Glutamatergic neuron (in vitro differentiated cells): Measurements from ENCODE around the gene MOB3B. TPM values are rescaled to one million over a fixed set of nuclear protein-coding genes. Genes with fewer than 3 reads are reported as not detected.

Source experiments
- DNase-seq: peaks from one replicate; pipeline ENCODE4 v3.0.0; 2022
- H3K27ac Mint-ChIP-seq: one replicate; pipeline ENCODE4 v1.8.0; 2020; ENCODE audit warnings: mild to moderate bottlenecking, mixed read lengths, inconsistent platforms; ENCODE audit not compliant: unreplicated experiment
- H3K27me3 Mint-ChIP-seq: one replicate; pipeline ENCODE4 v1.8.0; 2020; ENCODE audit warnings: mild to moderate bottlenecking, moderate library complexity, mixed read lengths, inconsistent platforms; ENCODE audit not compliant: unreplicated experiment
- H3K36me3 Mint-ChIP-seq: one replicate; pipeline ENCODE4 v1.8.0; 2020; ENCODE audit warnings: mild to moderate bottlenecking, mixed read lengths, inconsistent platforms; ENCODE audit not compliant: unreplicated experiment
- H3K4me1 Mint-ChIP-seq: one replicate; pipeline ENCODE4 v1.8.0; 2020; ENCODE audit warnings: mild to moderate bottlenecking, low read depth, mixed read lengths, inconsistent platforms; ENCODE audit not compliant: unreplicated experiment
- H3K4me3 Mint-ChIP-seq: one replicate; pipeline ENCODE4 v1.8.0; 2020; ENCODE audit warnings: mild to moderate bottlenecking, mixed read lengths, inconsistent platforms; ENCODE audit not compliant: unreplicated experiment
- H3K9me3 Mint-ChIP-seq: one replicate; pipeline ENCODE4 v1.8.0; 2020; ENCODE audit warnings: mild to moderate bottlenecking, moderate library complexity, mixed read lengths, inconsistent platforms; ENCODE audit not compliant: unreplicated experiment
- total RNA-seq: library from RNA; stranded (reverse); fragmentation: NEBNext Ultra II Directional; extraction: Animal tissue kit (Norgen Biotek cat#: 25700); gene quantifications from one replicate; pipeline ENCODE4 v1.2.1, GENCODE V29; 2021; ENCODE audit not compliant: unreplicated experiment
- TF ChIP-seq, protein P1 (sequence below): fragments of 200-600 bp; sonication (generic); IDR thresholded peaks from one replicate; pipeline ENCODE4 v1.5.0; 2021; ENCODE audit not compliant: partially characterized antibody, unreplicated experiment

Gene MOB3B
- total RNA-seq, 1 donor from 2014 or later: 1.8 TPM

DNA sequence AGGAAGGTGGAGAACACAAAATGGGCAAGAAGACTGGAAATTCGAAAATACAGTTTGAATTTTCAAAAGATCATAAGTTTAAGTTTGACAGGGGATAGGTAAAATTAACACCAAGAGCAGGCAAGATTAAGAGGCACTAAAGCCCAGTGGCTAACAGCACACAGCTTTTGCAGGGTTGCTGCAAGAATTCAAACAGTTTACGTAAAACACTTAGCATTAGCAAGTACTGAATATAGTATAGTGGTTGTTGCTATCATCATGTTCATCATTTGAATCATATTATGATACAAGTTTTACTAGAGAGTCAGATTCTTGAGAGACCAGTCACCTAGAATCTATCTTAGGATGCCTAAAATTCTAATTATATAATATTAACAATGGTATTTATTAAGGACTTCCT lies 66.8 kb downstream of the MOB3B start:
- no peak overlapping the region for H3K27ac Mint-ChIP-seq
- TF ChIP-seq, protein P1, sequence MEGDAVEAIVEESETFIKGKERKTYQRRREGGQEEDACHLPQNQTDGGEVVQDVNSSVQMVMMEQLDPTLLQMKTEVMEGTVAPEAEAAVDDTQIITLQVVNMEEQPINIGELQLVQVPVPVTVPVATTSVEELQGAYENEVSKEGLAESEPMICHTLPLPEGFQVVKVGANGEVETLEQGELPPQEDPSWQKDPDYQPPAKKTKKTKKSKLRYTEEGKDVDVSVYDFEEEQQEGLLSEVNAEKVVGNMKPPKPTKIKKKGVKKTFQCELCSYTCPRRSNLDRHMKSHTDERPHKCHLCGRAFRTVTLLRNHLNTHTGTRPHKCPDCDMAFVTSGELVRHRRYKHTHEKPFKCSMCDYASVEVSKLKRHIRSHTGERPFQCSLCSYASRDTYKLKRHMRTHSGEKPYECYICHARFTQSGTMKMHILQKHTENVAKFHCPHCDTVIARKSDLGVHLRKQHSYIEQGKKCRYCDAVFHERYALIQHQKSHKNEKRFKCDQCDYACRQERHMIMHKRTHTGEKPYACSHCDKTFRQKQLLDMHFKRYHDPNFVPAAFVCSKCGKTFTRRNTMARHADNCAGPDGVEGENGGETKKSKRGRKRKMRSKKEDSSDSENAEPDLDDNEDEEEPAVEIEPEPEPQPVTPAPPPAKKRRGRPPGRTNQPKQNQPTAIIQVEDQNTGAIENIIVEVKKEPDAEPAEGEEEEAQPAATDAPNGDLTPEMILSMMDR: no peak
- H3K36me3 Mint-ChIP-seq: no peaks in the 10 kb centered on the region
- no peak for DNase-seq
- no peaks in the 10 kb centered on the region for H3K9me3 Mint-ChIP-seq
- H3K4me3 Mint-ChIP-seq: no peak overlapping the region
- H3K4me1 Mint-ChIP-seq: no peaks in the 10 kb centered on the region
- no peaks in the 10 kb centered on the region for H3K27me3 Mint-ChIP-seq

DNA sequence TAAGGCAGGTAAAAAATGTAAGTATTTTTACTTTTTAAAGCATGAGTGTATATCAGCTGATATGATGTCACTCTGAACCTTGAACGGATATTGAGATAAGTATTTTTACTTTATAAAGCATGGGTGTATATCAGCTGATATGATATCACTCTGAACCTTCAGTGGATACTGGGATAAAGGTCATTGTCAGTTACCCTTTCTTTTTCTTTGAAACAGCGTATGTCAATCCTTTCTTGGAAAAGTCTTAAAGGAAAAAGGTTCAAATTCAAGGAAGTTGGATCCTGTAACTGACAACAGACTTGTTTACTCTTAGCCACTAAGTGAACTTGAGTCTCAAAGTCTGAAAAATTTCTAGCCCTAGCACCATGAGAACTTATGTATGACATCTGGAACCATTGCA lies 67.2 kb downstream of the MOB3B start:
- H3K4me3 Mint-ChIP-seq: no peak overlapping the region
- no peak for DNase-seq
- H3K36me3 Mint-ChIP-seq: no peaks in the 10 kb centered on the region
- no peak overlapping the region for H3K27ac Mint-ChIP-seq
- TF ChIP-seq, protein P1: no peak
- no peaks in the 10 kb centered on the region for H3K27me3 Mint-ChIP-seq
- no peaks in the 10 kb centered on the region for H3K9me3 Mint-ChIP-seq
- H3K4me1 Mint-ChIP-seq: no peaks in the 10 kb centered on the region

DNA sequence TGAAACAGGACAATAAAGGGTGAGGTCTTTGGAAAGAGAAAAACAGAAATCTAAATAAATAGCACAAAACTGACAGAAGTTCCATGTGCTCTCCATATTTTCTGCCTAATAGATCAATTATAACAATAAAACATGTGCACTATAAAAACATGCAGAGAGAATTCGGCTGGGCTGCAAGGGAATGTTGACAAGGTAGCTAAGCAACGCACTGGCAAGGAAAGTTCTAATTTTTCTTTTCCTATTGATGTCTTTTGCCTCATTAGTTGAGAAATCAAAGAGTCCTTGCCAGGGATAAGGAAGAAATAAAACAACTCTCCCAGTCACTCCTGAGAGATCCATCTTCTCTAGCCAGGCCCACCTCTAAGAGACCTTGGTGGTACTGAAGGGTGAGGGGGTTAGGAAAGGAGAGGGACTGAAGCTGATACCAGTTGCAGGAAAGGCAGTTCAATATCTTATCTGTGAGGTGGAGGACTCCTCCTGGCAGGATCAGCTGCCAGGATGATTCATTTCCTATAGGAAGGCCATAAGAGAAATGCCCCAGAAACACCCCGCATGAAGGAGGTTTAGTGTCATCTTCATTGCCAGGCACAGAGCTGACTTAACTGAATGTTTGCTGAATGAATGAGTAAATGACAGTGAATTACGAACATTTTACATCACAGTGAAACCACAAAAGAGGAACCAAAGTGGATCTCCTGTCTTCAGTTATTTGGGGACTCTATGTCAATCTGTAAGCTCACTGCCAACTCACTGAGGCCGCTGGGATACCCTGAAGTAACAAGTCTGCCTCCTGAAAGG lies 69.2 kb downstream of the MOB3B start:
- Mint-ChIP-seq H3K4me1 (no peaks in the 10 kb centered on the region), H3K9me3 (peaks cover 4% of the 10 kb centered on the region), H3K36me3 (peaks cover 4% of the 10 kb centered on the region), H3K27ac (no peak overlapping the region), H3K4me3 (no peak overlapping the region), H3K27me3 (no peaks in the 10 kb centered on the region)
- no peak for DNase-seq
- TF ChIP-seq, protein P1: no peak

DNA sequence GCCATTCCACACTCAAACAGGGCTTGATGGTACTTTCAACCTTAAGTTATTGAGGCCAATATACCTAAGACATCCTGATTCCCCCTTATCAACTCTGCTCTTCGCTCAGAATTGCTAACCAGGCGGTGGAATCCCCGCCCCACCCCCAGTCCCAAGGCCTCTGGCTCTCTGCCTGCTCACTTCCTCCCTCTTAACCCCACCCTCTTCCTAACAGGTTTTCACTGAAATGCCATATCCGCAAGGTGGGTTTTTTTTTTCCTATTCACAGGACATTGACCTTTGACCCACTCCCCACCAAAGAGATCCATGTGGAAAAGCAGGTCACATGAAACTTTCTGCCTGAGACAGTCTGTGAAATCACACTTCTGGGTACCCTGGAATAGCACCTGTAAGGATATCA lies 72.2 kb downstream of the MOB3B start:
- H3K27ac Mint-ChIP-seq: no peak overlapping the region
- no peak overlapping the region for H3K4me3 Mint-ChIP-seq
- DNase-seq: no peak

More for the DNA sequence above, 72.2 kb downstream of the MOB3B start:
- H3K27me3 Mint-ChIP-seq: peaks cover 2% of the 10 kb centered on the region
- H3K9me3 Mint-ChIP-seq: peaks cover 4% of the 10 kb centered on the region
- no peaks in the 10 kb centered on the region for H3K4me1 Mint-ChIP-seq
- peaks cover 4% of the 10 kb centered on the region for H3K36me3 Mint-ChIP-seq
- TF ChIP-seq, protein P1: no peak
